Stimulated activated CD4-positive, alpha-beta T cell treated with anti-CD3 and anti-CD28 coated beads, Interleukin-12 subunit alpha, Interleukin-12 subunit beta, amount 100 ng/mL, for 4 hours (primary cell): ENCODE results near the gene PRAMEF20.

ENCODE experiments used
- DNase-seq: peaks from one replicate; pipeline ENCODE4 v3.0.0-alpha.2; 2020

The PRAMEF20 gene

GRCh38 chr1:13465515-13465914 lies 55.3 kb downstream of the PRAMEF20 start:
- DNase-seq, result no peak

- DNase-seq, result no peak
Measured at GRCh38 chr1:13469343-13469742, 59.1 kb downstream of the PRAMEF20 start.
